HG03064 (cell line): ENCODE measurements around the gene LRIT3.

Source experiments
- ATAC-seq: cut with Tn5 transposase; IDR thresholded peaks from one replicate; pipeline ENCODE4 v1.9.1; 2021; ENCODE audit warnings: low read depth; ENCODE audit not compliant: unreplicated experiment

Gene LRIT3, protein sequence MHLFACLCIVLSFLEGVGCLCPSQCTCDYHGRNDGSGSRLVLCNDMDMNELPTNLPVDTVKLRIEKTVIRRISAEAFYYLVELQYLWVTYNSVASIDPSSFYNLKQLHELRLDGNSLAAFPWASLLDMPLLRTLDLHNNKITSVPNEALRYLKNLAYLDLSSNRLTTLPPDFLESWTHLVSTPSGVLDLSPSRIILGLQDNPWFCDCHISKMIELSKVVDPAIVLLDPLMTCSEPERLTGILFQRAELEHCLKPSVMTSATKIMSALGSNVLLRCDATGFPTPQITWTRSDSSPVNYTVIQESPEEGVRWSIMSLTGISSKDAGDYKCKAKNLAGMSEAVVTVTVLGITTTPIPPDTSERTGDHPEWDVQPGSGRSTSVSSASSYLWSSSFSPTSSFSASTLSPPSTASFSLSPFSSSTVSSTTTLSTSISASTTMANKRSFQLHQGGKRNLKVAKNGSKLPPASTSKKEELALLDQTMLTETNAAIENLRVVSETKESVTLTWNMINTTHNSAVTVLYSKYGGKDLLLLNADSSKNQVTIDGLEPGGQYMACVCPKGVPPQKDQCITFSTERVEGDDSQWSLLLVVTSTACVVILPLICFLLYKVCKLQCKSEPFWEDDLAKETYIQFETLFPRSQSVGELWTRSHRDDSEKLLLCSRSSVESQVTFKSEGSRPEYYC

DNA sequence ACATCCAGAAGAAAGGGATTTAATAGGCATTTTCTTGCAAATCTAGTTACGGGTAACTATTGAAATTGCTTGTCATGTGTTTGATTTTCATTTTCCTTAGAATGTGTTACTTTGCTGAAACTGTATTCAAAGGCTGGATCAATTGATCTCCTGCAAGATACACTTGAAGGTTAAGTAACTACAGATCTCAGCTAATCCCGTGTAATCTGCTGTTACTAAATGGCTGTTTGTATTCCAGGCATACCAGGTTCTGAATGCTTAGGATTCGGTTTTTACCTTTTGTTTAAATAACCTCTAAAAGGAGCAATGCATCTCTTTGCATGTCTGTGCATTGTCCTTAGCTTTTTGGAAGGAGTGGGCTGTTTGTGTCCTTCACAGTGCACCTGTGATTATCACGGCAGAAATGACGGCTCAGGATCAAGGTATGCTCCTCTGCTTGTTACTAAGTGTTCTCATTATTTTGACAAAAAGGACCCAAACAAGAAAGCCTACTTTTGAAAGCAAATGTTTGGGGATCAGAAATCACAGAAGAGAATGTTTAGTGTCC lies at the start of gene LRIT3:
Gene LRIT3 (plus strand): TSS at position 212 of the 547 bp plus-strand sequence. CDS start 95 bp downstream, at position 307.
- no peak for ATAC-seq

DNA sequence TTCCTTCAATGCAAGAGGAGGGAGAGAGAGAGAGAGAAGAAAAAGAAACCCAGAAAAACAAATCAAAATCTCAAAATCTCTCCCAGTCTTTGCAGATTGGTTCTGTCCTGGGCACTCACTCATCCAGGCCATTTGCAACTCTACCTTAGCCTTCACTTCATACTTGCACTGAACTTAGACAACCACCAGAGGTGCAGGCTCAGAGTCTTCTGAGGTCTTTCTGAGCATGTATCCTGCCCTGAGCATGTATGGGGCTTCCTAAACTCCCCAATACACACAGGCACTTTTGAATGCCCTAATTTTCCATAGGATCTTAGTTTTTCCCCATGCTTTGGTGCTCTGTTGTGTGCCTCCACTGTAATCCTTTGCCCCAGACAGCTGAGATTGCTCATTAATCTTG lies 49.0 kb upstream of the LRIT3 start:
- ATAC-seq: no peak

DNA sequence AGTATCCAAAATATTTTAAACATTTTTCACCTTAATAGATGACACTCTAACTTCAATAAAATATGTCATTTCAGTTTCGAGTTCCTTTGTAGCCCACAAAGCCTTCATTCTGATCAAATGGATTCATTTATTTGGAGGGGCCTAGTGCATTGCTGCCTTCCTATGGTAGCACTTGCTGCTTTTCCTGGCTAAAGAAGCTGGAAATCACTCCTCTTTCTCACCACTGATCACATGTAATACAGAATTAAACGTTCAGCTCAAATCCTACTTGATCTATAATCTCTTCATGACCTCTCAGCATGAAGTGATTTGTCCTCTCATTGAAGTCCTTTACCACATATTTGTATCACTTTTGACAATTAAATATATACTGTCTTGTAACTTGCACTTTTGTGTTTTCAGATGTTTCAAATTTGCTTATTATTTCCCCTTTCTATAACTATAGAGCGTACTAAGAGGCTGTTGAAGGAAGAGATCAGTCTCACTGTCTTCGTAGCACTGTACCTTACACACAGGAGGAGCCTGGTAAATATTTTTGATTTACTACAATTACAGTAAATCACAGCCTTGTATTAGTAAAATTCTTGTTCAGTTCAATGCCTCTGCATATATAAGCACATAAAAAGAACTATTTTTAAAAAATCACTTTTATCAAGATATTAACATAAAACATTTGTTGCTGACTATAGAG lies 46.7 kb upstream of the LRIT3 start:
- no peak for ATAC-seq

DNA sequence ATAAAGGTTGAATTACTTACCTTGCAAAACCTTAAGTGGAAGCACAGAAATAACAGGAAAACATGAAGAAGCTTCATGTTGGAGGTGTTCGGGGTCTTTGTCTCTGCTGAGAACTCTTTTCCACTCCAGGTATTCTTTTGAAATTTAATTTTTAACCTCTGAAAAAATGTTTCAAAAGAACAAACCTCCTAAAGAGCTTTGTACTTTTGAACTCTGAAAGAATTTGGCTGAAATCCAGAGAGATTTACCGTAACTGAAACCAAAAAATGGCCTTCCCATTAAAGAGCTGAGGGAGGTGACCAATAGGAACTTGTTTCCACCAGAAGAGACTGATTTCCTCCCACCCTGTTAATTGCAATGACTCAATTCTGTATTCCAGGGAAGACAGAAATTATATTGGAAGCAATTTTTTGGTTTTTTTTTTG lies 46.0 kb upstream of the LRIT3 start, which contains the start of gene CFI:
Gene CFI (minus strand): TSS at position 105 of the 425 bp plus-strand sequence. CDS start 28 bp downstream, at position 77.
- no peak for ATAC-seq

DNA sequence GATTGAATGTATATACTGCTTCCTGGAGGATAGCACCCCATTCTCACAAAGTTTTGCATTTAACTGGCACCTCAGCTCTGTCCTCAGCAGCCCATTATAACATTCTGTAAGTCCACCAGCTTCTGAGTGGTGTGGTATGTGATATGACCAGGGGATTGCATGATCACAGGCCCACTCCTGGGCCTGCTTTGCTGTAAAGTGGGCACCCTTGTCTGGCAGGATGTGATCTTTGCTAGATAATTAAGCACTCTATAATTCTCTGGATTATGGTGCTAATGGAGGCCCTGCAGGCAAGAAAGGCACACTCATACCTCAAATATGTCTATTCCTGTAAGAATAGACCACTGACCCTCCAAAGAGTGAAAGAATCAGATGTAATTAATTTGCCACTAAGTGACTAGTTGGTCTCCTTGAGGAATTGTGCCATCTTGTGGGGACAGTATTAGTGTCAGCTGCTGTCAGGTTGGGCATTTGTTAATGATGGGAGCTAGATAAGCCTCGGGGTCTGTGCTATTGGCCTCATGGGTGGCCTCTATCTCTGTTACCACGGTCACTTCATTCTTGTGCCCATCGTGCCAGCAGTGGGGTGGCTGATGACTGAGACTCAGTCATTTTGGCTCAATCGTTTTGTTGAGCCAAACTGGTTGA lies 43.9 kb upstream of the LRIT3 start:
- no peak for ATAC-seq

DNA sequence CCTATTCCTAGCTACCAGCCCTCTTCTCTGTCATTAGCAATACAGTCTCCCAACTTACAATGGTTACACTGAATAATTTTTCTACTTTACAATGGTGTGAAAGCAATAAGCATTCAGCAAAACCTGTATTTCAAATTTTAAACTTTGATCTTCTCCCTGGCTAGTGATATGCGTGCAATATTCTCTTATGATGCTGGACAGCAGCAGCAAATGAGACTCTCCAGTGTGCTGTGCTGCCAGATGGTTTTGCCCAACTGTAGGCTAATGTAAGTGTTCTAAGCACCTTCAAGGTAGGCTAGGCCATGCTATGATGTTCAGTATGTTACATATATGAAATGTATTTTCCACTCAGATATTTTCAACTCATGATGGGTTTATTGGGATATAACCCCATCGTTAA lies 38.3 kb upstream of the LRIT3 start:
- ATAC-seq: no peak

DNA sequence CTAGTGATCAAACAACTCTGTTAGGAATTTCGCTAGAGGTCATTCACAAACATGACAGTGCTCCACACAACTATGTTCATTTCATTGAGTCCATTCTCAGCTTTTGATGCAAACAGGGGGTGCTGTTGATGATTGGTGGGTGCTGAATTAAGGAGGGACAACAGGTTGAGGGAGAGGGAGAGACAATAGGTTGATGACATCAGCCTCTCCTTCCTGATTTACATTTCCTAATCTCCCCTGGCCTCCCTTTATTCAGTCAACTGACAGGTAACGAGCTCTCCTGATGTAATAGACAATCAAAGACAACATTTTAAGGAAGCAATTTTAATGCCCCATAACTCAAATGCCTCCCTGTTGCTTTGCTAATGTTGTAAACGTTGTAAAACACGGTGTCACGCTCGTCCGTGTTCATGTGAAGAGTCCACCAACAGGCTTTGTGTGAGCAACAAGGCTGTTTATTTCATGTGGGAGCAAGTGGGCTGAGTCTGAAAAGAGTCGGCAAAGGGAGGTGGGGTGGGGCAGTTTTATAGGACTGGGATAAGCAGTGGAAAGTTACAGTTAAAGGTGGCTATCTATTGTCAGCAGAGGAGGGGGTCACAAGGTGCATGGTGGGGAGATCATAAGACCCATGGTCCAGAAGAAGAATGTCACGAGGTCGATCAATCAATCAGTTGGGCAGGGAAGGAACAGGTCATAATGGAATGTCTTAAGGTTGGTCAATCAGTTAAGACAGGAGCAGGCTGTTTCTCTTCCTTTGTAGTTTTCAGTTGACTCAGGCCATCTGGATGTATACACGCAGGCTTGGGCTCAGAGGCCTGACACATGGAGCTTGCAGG lies 37.1 kb upstream of the LRIT3 start:
- ATAC-seq: no peak

DNA sequence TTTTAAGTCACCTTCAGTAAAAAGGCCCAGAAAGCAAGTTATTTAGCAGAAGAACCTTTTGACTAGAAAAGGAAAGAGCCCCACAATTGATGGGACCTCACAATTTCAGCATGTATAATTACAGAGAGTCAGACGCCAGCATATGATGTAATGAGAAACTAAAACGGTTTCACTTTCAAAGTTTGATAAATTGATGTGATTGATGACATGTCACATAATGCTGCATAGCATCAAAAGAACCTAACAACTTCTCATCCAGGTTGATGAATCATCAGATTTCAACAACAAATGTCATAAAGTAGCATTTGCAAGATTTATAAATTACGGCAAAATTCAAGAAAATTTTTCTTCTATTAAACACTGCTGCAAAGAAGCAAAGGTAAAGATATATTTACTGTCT lies 36.2 kb upstream of the LRIT3 start:
- no peak for ATAC-seq

DNA sequence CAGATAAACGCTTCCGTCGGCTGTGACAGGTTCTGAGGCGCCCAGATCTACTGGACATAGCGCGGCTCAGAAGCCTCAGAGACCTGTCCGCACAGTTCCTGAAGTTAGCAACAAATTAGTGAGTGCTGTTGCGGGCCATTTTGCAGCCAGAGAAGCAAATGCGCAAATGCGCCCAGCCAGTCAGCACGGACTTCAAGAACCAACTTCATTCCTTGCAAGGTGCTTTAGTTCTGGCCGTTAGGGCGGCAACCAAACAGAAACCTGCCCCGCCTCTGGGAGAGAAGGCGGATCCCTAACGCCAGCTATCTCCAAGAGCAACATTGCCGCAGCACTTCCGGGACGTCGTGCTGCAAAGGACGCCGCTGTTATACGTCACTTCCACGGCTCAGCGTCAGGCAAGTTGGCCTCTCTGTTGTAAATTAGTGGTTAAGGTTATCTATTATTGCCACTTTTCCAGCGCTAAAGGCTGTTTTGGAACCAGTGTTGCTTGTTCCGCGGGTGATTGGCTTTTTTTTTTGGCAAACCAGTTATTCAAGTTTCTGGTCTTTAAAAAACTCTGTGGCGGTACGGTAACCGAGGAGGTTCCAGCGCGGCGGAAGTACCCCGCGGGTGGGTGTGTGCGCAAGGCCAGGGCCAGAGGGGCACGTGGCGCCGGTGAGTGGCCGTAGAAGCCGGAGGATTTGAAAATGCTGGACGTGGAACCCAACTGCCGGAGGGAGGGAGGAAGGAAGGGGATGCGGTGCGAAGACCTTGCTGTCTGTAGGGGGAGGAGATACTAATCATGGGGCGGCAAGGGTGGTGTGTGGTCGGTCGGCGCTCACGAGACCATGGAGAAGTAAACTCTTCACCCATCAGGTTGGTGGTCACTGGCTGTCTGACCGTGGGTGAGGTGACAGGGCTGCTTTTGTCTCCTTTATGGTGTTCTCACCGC lies 32.5 kb upstream of the LRIT3 start, which contains the start of gene GAR1:
Gene GAR1 (plus strand): TSS at position 612 of the 931 bp plus-strand sequence. CDS start 403 bp downstream, outside the sequence.
- ATAC-seq: peak; percentile 99

DNA sequence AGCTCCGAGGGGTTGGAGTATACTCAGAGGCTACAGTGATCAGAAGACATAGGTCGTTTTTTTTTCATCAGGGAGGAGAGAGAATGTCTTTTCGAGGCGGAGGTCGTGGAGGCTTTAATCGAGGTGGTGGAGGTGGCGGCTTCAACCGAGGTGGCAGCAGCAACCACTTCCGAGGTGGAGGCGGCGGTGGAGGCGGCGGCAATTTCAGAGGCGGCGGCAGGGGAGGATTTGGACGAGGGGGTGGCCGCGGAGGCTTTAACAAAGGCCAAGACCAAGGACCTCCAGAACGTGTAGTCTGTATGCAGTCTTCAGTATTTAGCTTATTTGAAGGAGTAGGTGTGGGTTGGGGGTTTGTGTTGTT lies 31.8 kb upstream of the LRIT3 start:
- no peak for ATAC-seq

DNA sequence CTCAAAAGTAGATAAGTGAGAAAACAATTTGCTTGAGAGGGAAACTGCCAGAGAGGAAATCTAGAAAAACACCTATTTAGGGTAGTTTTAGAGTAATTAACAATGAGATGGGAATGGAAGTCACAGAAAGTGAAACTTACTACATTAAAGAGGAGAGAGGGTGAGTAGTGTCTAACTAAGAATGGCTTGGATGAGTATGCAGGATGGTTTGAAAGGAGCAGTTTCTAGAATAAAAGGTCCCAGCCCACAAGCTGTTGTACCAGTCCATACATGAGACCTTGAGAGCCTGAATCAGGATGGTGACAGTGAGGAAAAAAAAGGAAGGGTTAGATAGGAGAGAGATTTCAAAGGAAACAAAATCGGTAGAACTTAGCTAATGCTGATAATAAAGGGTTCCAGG lies 31.0 kb upstream of the LRIT3 start:
- no peak for ATAC-seq

DNA sequence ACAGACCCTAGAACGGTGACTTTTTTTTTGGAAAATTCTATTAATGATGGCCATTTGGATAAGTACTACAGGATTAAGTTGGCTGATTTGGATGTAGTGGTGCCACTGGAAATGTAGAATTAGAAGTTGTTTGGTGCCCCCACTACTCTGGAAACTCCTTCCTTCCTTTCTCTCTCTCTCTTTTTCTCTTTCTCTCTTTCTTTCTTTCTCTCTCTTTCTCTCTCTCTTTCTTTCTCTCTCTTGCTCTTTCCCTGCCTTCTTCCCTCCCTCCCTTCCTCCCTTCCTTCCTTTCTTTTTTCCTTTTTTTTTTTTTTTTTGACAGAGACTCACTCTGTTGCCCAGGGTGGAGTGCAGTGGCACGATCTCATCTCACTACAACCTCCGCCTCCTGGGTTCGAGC lies 29.6 kb upstream of the LRIT3 start:
- no peak for ATAC-seq

DNA sequence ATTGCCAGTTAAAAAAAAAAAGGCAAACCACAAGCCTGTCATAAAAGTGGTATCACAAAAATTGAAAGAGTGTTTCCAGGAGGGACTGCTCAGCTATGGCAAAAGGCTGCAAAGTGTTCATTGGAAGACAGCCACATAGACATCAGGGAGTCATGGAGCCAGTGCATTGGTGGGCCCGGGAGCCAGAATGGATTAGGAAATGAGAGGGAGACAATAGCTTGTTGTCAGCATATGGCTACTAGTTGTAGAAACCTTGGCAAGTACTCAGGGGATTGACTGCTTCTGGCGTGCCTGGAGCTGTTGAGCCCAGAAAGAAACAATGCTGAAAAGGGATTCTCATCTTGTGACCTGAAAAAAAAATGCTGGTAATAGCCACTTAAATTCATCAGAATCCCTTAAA lies 27.3 kb upstream of the LRIT3 start:
- ATAC-seq: no peak

DNA sequence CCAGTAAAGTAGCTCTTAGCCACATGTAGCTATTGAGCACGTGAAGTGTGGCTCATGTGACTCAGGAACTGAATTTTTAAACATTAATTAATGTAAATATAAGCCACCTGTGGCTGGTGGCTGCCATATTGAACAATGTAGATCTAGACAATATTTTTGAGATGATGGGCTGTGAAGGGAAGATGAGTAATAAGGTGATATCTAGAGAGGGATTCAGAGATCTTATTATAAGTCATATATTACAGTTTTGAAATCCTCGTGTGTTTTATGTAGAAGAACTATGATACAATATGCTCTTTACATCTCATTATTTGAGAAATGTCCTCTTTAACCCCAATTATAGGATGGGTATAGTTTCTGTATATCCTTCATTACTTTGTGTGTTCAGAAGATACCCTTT lies 26.7 kb upstream of the LRIT3 start:
- no peak for ATAC-seq

DNA sequence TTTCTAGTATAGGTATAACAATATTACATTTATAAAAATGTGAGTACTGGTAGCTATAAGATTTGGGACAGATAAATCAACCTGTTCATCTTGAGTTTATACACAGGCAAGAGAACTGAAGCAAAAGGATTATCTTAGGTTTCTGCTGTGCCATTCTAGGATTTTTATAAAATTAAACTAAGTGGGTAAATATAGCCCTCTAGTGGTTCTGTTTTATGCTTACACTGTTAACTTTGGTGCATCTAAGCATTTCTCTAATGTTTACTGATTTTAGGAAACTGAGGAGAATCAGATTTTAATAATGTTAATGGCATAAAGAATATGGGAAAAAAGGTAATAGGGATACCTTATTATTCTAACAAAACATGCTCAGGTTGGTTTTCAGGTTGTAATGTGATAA lies 21.2 kb upstream of the LRIT3 start:
- ATAC-seq: no peak

DNA sequence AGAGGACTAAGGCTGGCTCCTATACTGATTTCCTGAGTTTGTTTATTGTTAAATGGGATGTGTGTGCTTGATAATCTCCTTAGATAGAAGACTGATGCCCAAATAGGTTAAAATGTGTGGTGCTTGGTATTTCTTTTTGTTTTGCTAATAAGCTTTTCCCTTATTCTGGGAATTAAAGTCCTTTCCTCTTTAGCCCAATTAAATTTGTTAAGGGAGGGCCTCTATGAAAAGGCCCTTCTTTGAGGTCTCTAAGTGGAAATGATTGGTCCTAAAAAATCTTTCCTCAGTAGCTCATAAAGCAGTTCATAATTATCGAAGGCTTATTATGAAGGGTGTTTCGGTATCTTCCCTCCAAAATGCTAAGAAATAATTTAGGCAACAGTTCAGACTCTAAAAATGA lies 20.2 kb upstream of the LRIT3 start, which contains the start of gene RRH:
Gene RRH (plus strand): TSS at position 301 of the 400 bp plus-strand sequence. CDS start 56 bp downstream, at position 357.
- no peak for ATAC-seq

DNA sequence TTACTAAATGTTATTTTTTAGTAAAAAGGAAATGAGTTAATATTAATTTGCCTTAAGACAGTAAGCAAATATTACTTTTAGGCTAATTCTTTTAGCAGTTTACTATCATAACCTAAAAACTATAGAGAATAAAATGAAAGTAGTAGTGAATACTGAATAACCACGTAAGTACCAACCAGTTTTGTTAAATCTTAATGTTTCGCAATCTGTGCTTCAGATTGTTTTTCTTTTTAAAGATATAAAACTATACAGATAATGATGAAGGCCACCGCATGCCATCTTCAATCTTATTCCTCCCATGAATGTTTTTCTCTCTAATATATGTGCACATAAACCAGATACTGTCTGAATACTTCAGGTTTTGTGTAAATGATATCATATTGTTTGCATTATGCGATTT lies 14.2 kb upstream of the LRIT3 start:
- no peak for ATAC-seq

DNA sequence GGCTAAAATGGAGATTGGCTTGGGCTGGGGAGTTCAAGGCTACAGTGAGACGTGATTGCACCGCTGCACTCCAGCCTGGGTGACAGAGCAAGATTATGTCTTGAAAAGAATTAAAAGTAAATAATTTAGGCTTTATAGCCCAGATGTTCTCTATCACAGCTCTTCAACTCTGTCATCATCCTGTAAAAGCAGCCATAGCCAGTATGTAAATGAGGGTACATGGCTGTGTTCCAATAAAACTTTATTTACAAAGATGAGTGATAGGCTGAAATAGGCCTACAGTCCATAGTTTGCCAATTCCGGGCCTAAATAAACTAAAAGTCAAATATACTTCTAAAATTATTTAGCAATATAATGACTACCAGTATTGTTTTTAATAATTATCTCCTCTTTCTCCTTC lies 10.9 kb upstream of the LRIT3 start:
- no peak for ATAC-seq
